ENCODE results near the gene ZBTB24.
A peak's percentile ranks its signal among the peaks of the same experiment; 100 is the strongest.

ZBTB24 gene

GRCh38 chr6:109498052-109498451 is 15.0 kb upstream of the ZBTB24 start:
- DNase-seq = no peak

DNA sequence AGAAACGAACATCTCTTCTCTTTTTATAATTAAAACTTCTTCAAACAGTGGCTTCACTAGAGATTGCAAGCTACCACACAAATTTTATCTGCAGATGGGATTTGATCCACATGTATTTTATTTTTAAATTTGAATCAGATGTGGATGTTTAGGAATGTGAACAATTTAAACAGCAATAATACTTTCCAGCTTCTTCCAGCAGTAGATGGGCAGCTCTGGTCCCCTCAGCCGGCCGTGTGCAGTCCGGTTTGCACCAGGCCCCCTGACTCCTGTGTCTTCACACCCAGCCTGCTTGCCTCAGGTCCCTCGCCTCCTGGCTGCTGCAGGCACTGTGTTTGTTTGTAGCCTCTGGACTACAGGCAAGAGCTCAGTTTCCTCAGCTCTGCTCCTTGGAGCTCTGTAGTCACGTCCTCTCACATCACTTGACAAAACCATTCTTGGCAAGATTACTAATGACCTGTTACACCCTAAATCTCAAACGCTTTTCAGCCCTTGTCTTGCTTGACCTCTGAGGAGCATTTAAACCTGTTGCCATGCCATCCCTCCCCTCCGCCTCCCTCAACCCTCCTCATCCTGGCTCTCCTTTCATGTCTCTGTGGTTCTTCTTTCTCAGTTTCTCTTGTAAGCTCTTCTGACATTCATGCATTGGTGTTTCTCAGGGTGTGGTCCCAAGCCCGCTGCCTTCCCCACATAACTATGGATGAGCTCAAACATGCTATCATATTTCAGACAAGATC is 13.2 kb upstream of the ZBTB24 start:
- DNase-seq = no peak

DNA sequence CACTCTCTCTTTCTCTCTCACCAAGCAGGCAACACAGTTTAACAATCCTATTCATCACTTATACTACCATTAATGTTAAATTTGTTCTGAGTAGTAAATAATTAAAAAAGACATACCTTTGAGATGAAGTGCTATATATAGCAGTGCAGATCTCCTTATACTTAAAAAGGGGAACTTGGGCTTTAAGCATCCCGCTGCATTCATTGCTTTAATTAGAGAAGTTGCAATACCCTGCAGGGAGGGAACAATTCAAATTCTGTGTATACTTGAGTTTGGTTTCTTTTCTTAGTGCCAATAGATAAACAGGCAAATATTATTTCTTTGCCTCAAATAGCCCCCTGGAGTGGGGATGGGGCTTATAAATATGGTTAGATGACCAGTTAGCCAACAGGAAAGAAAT is 10.8 kb upstream of the ZBTB24 start:
- no peak for DNase-seq

GRCh38 chr6:109491207-109491938 is 8.4 kb upstream of the ZBTB24 start:
- peak; percentile 15 for DNase-seq

- no peak for DNase-seq
Measured at GRCh38 chr6:109490713-109491112, 7.7 kb upstream of the ZBTB24 start.

DNA sequence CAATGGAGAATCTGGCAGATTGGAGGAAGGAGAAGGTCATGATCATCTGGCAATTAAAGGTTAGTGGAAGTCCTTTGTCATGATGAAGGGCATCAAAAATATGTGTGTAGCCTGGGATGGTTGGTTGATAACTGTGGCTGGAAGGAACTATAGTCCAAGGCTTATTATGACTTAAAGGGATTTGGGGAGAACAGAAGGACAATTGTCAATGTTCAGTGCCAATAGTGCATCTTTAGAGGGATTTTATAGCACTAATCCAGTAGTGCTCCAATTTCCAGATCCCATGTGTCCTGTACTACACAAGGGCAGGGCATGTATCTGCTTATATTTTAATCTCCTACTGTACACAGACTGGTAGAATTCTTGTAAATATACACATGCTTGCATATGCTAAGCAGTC is 5.0 kb upstream of the ZBTB24 start:
- DNase-seq = no peak

GRCh38 chr6:109486068-109486467 is 3.0 kb upstream of the ZBTB24 start:
- no peak for DNase-seq

DNA sequence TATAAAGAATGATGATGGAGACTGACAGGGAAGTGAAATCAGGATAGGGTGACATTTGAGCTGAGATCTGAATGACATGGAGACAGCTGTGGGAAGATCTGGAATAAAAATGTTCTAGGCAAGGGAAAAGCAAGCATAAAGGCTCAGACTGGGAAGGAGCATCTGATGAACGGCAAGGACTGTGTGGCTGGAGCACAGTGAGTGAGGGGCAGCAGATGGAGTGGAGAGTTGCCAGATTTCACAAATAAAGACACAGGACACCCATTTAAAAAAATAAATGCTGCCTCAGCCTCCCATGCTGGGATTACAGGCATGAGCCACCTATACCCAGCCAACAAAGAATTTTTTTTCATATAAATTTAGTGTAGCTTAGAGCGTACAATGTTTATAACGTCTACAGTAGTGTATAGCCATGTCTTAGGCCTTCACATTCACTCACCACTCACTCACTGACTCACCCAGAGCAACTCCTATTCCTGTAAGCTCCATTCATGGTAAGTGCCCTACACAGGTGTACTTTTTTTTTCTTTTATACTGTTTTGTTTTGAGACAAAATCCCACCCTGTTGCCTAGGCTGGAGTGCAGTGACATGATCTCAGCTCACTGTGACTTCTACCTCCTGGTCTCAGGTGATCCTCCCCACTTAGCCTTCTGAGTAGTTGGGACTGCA is 2.4 kb upstream of the ZBTB24 start:
- DNase-seq = no peak

GRCh38 chr6:109484122-109484521 is 1.1 kb upstream of the ZBTB24 start:
- no peak for DNase-seq

- DNase-seq = no peak
Measured at GRCh38 chr6:109483735-109484057, 677 bp upstream of the ZBTB24 start.

- DNase-seq = no peak
Measured at GRCh38 chr6:109480993-109481480, 2.0 kb downstream of the ZBTB24 start.

- DNase-seq = no peak
Measured at GRCh38 chr6:109478841-109479624, 4.0 kb downstream of the ZBTB24 start.

- DNase-seq = no peak
Measured at GRCh38 chr6:109478222-109478805, 4.7 kb downstream of the ZBTB24 start.

- DNase-seq = no peak
Measured at GRCh38 chr6:109477725-109478124, 5.3 kb downstream of the ZBTB24 start.

DNA sequence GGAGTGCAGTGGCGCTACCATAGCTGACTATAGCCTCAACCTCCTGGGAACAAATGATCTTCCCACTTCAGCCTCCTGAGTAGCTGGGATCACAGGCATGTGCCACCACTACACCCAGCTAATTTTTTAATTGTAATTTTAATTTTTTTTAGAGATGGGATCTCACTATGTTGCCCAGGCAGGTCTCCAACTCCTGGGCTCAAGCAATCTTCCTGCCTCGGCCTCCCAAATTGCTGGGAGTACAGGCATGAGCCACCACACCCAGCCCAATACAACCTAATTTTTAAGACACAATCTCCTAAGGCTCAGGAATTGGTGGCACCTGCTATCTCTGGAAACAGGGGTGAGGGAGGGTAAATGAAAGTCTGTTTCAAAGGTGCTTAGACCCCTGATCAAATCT is 5.8 kb downstream of the ZBTB24 start:
- no peak for DNase-seq

DNA sequence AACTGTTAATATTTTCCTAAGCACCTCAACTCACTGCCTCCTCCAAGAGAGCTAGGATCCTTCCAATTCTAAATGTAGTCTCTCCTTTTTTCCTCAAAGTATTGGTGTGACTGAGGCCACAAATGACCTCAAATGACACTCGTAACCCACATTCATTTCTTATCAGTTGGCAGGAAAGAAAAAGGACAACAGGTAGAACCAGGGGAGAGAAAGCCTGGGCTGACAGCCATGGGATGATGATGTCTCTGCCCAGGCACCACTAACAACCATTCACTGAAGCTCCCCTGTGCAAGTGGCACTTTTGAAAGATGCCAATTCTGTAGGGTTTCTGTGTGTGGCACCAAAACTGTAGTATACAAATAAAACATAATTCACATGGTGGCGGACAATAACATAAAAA is 7.4 kb downstream of the ZBTB24 start:
- no peak for DNase-seq

DNA sequence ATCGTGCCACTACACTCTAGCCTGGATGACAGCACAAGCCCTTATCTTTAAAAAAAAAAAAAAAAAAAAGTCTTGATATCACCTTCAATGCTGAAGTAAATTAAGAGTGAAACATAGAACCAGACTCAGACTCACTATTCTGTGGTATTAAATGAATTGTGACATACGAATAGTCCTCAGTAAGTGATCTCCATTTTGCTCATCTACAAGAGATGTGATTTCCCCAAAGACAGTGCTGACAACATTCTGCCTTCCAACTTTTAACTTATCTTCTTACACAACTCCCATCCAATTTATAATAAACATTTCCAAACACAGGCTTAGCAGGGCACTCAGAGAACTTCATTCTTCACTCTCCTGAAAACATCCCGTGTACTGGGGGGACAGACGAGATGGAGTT is 8.0 kb downstream of the ZBTB24 start:
- no peak for DNase-seq

GRCh38 chr6:109473120-109473519 is 9.9 kb downstream of the ZBTB24 start:
- DNase-seq = no peak

DNA sequence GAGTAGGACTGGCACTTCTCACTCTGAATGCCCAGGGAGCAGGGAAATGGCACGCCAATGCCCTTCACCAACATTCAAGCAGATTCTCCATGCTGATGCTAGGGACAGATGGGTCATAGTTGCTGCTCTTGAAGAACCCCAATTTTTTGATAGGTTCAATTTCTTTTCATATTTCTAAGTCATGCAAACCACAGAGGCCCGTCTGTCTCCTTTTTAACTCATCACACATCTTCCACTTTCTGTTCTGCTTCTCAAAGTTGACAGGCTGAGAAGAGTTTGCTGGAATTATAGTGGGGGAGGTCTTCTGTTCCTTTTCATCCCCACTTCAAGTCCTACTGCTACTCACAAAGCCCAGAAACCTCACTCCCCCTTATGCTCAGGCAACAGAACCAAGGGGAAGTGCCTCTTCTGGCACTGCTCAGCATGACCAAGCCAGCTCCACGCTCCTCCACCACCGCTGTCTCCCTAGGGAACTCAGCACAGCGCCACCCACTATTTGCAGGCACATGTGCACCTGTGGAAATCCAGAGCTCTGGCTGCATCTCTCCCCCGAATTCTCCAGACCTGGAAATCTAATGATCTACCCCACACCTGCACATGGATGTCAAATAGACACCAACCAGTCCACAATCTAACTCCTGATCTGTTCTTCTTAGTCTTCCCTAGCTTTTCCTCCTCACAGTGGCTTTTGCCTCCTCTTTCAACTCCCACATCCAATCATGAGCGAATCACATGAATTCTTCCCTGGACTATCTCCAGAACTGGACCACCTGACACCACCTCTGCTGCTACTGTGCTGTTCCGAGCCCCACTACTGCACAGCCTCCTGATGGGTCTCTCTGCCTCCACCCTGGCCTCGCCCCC is 10.7 kb downstream of the ZBTB24 start:
- DNase-seq = no peak

GRCh38 chr6:109471105-109471810 is 11.8 kb downstream of the ZBTB24 start:
- DNase-seq = no peak

DNA sequence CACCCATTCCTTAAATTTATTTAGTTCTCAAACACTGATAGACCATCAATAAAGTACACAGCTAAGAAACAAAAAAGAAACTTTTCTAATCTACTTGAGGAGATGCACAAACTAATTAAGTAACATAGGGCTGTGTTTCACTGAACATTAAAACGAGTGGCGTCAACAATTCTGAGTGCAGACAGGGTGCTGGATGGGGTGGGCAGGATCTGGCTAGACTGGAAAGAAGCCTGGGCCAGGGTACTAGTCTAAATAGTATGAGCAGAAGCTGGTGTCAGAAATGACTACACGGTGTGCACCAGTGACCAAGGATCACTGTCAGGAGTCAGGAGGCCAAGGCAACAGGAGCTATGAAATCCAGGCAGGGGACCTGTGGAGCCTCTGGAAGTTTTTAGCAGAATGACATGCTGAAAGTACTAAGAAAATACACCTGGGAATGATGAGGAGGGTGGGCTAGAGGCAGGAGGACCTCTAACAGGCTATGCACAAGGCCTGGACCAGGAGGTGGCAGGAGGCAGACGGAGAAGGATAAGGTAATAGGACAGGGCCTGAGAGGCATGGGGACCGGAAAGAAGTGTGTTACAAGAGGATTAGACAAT is 13.3 kb downstream of the ZBTB24 start:
- no peak for DNase-seq
